ENCODE results near the gene RBFOX2.
"Not testable (repeated sequence)": the region's sequence is repeated elsewhere in the genome, so short reads cannot be mapped to it uniquely, and the experiment has no call there.

The RBFOX2 gene

DNA sequence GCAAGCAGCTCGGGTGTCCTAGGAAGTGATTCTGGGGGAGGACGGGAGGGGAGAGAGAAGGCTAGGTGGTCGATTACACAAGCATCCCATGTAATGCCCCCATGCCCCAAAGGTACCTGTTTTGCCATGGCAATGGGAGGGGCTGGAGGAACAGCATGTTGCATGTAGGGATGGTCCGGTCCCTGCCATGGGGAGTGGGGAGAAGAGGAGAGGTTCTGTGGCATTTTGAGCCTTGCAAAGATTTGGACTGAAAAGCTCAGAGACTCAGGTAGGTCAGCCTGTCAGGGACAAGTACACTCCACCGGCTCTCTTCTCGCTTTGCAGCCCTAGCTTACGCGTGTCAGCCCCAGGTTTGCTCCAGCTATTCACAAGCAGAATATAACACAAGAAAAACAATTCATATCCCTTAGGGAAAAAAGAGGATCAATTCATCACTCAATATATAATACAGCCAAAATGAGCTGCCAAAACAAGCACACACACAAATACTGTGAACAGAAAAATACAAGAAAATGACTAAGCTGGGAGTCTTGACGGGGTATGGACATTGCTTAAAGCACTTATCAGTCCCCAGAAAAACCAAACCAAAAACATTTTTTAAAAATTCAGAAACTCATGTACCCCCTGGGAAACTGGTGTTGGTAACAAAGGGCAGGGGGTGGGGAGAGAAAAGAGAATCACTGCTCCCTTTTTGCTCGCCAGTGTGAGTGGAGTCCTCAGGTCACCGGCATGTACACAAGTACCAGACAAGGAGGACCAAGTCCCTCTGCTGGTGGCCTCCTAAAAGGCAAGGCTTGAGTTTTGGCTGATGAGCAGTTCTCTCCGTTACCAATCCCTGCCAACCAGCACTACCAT lies 289.3 kb downstream of the RBFOX2 start:
- DNase-seq = peak; percentile 23
- H3K9me3 ChIP-seq (ENCODE audit: severe bottlenecking) = no peaks in the 10 kb centered on the region
- 0 out of 2 replicates have a peak, but pooled peaks cover 6% of the 10 kb centered on the region for H3K36me3 ChIP-seq
- no peak overlapping the region for H3K4me3 ChIP-seq (ENCODE audit: low read depth, low read length)
- TF ChIP-seq, protein P1, sequence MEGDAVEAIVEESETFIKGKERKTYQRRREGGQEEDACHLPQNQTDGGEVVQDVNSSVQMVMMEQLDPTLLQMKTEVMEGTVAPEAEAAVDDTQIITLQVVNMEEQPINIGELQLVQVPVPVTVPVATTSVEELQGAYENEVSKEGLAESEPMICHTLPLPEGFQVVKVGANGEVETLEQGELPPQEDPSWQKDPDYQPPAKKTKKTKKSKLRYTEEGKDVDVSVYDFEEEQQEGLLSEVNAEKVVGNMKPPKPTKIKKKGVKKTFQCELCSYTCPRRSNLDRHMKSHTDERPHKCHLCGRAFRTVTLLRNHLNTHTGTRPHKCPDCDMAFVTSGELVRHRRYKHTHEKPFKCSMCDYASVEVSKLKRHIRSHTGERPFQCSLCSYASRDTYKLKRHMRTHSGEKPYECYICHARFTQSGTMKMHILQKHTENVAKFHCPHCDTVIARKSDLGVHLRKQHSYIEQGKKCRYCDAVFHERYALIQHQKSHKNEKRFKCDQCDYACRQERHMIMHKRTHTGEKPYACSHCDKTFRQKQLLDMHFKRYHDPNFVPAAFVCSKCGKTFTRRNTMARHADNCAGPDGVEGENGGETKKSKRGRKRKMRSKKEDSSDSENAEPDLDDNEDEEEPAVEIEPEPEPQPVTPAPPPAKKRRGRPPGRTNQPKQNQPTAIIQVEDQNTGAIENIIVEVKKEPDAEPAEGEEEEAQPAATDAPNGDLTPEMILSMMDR (IDR thresholded peaks at IDR 0.05; ENCODE audit: low read depth, low read length) = peak; percentile 56
- H3K27me3 ChIP-seq (ENCODE audit: insufficient read depth, low read depth, severe bottlenecking) = no peaks in the 10 kb centered on the region
- no peak overlapping the region for H3K27ac ChIP-seq

DNA sequence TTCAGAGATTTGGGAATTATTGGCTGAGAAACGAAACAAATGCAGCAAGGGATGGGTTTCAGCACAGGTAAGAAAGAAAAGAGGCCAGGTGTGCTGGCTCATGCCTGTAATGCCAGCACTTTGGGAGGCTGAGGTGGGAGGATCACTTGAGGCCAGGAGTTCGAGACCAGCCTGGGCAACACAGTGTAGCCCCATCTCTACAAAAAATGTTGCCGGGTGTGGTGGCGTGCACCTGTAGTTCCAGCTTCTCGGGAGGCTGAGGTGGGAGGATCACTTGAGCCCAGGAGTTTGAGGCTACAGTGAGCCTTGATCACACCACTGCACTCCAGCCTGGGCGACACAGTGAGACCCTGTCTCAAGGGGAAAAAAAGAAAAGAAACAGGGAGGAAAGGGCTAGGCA lies 290.7 kb downstream of the RBFOX2 start:
- H3K27me3 ChIP-seq (ENCODE audit: insufficient read depth, low read depth, severe bottlenecking); H3K9me3 ChIP-seq (ENCODE audit: severe bottlenecking); H3K36me3 ChIP-seq; DNase-seq; H3K27ac ChIP-seq; H3K4me3 ChIP-seq (ENCODE audit: low read depth, low read length): not testable (repeated sequence)

DNA sequence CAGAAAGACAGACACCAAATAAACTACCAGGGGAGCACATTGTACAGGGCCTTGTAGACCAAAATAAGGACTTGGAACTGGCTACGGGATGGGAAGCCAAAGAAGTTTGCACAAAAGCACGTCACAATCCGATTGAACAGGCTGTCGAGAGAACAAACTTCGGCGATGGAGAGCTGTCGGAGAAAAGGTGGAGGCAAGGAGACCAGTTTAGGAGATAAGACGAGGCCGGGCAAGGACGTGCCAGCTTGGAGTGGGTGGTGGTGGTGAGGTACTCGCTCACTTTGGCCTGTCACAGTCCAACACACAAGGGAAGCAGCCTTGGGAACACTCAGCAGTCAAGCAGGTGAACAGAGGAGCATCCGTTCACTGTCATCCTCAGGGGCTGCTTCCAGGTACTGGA lies 291.9 kb downstream of the RBFOX2 start:
- no peaks in the 10 kb centered on the region for H3K27me3 ChIP-seq (ENCODE audit: insufficient read depth, low read depth, severe bottlenecking)
- no peak for DNase-seq

DNA sequence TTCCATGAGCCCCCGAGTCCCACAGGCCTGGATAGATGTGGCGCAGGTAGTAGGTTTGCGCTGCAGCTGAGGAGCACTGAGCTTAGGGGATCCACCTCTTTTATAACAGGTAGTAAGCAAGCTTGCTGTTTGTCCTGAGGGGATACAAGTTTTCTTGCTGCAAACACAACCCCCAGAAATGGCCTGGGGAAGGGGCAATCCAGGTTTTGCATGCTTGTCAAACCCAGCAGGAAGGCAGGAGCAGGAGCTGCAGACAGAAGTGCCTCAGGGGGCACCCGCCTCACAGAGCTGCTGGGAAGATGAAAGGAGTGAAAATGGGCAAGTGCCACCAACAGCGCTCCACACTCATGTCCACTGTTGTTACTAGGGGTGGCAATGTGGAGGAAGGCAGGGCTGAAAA lies 292.5 kb downstream of the RBFOX2 start:
- no peaks in the 10 kb centered on the region for H3K27me3 ChIP-seq (ENCODE audit: insufficient read depth, low read depth, severe bottlenecking)
- no peak overlapping the region for H3K27ac ChIP-seq
- no peak overlapping the region for H3K4me3 ChIP-seq (ENCODE audit: low read depth, low read length)
- no peaks in the 10 kb centered on the region for H3K36me3 ChIP-seq
- TF ChIP-seq, protein P1 (IDR thresholded peaks at IDR 0.05; ENCODE audit: low read depth, low read length) = no peak
- no peak for DNase-seq
- H3K9me3 ChIP-seq (ENCODE audit: severe bottlenecking) = no peaks in the 10 kb centered on the region

More for the DNA sequence above, 291.9 kb downstream of the RBFOX2 start:
- no peaks in the 10 kb centered on the region for H3K36me3 ChIP-seq
- no peaks in the 10 kb centered on the region for H3K9me3 ChIP-seq (ENCODE audit: severe bottlenecking)
- H3K4me3 ChIP-seq (ENCODE audit: low read depth, low read length) = no peak overlapping the region
- no peak overlapping the region for H3K27ac ChIP-seq
- TF ChIP-seq, protein P1 (IDR thresholded peaks at IDR 0.05; ENCODE audit: low read depth, low read length) = no peak

DNA sequence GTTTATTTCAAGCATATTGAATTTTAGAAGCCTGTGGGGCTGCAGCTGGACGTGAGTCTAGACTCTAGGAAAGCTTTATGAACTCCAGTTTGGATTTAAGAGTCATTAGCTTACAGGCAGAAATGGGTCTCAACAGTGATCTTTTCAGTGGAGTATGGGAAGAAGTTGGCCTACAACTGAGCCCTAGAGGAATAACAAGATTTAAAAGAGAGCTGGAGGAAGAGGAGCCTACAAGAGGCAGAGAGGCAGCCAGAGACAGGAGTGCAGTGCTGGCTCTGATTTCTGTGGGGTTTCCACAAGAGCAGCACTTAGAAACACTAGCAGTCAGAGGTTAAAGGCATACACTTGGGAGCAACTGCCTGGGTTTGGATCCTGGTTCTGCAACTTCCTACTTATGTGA lies 293.1 kb downstream of the RBFOX2 start:
- no peak for DNase-seq
- no peak overlapping the region for H3K4me3 ChIP-seq (ENCODE audit: low read depth, low read length)
- H3K9me3 ChIP-seq (ENCODE audit: severe bottlenecking) = no peaks in the 10 kb centered on the region
- no peaks in the 10 kb centered on the region for H3K36me3 ChIP-seq
- no peak overlapping the region for H3K27ac ChIP-seq
- H3K27me3 ChIP-seq (ENCODE audit: insufficient read depth, low read depth, severe bottlenecking) = no peaks in the 10 kb centered on the region
- TF ChIP-seq, protein P1 (IDR thresholded peaks at IDR 0.05; ENCODE audit: low read depth, low read length) = no peak

DNA sequence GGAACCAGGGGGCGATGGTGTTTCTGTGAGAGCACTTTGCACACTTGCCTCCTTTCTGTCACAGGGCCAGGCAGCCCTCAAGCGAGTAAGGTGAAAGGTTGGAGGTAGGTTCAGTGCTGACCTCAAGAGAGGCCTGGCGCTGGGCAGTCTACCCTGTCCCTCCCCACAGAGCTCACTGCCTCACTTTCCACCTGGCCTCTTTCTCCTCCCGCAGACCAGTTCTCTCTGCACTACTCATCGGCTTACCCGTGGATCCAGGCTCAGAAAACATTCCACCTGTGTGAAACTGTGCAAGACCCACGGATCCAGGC lies 294.2 kb downstream of the RBFOX2 start:
- Histone ChIP-seq H3K9me3 (ENCODE audit: severe bottlenecking) (no peaks in the 10 kb centered on the region), H3K27me3 (ENCODE audit: insufficient read depth, low read depth, severe bottlenecking) (no peaks in the 10 kb centered on the region), H3K27ac (no peak overlapping the region), H3K36me3 (no peaks in the 10 kb centered on the region), H3K4me3 (ENCODE audit: low read depth, low read length) (no peak overlapping the region)
- no peak for DNase-seq
- TF ChIP-seq, protein P1 (IDR thresholded peaks at IDR 0.05; ENCODE audit: low read depth, low read length) = no peak
